DMS153 (cell line): ENCODE results near the gene CCDC83.
"Not testable (repeated sequence)": the region's sequence is repeated elsewhere in the genome, so short reads cannot be mapped to it uniquely, and the experiment has no call there.

ENCODE experiments used
- DNase-seq: peaks from one replicate; lab custom pipeline; 2025; lab: John Stamatoyannopoulos, UW

The CCDC83 gene

DNA sequence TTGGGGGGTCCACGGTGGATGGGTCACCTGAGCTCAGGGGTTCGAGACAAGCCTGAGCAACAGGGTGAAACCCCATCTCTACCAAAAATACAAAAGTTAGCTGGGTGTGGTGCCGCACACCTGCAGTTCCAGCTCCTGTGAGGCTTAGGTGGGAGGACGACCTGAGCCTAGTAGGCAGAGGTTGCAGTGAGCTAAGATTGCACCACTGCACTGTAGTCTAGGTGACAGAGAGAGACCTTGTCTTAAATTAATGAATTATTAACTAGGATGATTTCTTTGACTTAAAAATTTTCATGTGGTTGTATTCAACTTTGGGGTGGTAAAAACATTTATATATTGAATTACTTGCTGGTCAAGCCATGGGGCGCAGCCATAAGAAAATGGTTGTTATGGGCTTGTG lies 33.9 kb downstream of the CCDC83 start:
- no peak for DNase-seq

DNA sequence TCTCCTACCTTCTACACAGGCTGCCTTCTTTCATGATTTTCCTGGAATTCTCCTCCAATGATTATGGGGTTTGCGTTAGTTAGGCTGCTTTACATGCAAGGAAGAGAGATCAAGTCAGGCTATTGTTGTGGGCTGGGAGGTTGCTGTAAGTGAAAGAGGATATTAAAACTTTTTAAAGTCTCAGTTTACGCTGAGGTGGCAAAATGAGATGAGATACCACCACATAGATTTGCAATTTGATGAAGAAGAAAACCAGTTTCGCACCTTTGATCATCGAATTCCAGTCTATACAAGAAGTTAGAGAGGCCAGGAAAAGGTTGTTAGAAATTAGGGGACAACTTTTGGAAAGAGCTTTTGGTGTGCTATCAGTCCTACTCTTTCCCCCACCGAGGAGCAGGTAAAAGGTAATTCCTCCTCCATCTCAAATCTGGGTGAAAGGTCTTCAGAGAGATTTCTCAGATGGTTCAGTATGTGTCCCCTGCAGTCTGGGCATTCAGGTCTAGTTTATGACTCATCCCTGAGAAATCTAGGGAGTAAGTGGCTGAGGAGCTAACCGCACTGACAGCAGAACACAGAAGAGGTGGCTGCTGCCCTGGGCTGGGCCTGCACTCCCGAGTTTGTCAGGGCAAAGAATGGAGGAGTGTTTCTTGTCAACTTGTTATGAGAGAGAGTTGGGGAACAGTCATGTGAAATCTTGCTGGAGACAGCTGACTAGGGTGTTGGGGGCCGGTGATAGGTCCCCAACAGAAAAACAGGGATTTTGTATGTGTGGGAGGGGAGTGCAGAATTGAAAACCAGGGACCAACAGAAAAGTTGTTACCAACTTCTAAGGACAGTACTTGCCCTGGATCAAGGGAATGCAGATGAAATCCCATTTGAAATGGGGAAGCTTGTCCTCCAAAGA lies 34.7 kb downstream of the CCDC83 start:
- no peak for DNase-seq

DNA sequence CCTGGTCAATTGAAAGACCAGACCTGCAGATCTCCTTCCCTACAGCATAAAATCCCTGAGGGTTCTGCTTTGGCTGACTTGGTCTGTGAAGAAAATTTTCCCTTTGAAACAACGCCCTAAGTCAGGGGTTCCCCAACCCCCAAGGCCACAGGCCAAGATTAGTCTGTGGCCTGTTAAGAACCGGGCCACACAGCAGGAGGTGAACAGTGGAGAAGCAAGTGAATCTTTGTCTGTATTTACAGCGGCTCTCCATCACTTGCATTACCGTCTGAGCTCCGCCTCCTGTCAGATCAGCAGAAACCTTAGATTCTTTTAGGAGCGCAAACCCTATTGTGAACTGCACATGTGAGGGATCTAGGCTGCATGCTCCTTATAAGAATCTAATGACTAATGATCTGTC lies 38.2 kb downstream of the CCDC83 start:
- no peak for DNase-seq

DNA sequence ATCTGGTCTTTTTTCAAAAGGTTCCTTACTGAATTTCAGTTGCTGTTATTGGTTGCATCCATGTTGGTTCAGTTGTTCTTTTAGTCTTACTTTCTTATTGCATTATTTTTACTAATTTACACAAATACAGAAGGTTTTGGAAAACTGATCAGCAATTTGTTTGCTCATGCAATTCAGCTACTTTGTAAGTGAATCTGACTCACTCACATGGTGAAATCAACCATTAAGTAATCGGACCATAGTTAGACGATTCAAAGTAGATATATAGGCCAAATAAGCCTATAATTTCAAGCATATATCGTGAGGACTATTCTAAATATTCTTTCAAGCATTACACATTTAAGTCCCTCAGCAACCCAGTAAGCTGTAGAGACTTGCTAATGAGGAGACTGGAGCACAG lies 41.7 kb downstream of the CCDC83 start:
- no peak for DNase-seq

DNA sequence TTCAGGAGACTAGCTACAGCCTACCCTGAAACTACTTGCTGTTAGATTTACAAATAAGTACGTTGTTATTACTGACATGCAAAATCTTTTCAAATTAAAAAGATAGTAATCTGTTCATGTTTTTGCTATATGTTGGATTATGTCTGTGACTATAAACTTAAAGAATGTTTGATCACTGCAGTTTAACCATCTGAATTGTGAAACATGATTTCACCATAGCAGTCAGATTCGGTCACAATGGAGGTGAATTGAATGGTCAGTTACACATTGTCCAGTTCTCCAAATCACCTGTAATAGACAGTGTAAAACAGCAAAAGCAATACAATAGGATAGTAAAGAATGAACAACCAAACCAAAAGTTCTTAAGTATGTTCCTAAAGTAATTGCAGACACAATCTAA lies 43.3 kb downstream of the CCDC83 start:
- DNase-seq, result no peak

DNA sequence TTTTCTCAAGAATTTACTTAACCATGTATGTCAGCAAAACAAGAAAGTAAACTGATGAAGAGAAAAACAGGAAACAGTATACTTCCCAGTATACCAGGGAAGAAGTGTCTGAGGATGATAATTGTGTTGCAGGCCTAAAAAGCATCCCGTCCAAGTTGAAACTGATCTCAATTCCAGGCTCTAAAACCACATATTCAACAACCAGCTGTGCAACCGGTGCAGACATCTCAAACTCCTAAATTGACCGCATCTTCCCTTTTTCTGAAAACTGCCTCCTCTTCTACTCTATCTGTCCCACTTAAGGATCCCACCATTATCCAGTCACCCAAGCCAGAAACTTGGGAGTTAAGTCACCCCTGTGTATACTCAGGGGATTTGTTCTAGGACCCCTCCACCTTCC lies 47.2 kb downstream of the CCDC83 start:
- no peak for DNase-seq

DNA sequence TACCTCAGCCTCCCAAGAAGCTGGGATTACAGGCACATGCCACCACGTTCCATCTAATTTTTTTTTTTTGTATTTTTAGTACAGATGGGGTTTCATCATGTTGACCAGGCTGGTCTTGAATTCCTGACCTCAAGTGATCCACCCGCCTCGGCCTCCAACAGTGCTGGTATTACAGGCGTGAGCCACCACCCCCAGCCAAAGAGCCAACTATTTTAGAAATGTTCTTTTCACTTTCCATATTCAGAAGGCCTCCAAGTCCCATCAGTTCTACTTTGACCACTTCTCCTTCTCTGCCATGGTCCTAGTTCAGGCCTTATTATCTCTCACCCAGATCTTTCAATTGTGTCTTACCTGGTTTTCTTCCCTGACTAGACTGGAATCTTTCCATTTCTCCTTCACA lies 48.2 kb downstream of the CCDC83 start:
- no peak for DNase-seq

DNA sequence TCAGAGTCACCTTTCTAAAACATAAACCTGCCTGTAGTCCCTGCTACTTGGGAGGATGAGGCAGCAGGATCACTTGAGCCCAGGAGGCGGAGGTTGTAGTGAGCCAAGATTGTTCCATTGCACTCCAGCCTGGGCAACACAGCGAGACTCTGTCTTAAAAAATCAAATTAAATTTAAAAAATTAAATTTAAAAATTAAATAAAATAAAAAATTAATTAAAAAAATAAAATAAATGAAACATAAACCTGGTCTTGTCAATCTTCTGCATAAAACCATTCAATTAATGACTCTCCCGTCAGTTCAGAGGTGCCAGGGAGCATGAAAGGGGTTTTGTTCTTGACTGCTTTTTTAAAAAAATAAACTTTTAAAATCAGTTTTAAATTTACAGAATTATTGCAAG lies 48.6 kb downstream of the CCDC83 start:
- no peak for DNase-seq

DNA sequence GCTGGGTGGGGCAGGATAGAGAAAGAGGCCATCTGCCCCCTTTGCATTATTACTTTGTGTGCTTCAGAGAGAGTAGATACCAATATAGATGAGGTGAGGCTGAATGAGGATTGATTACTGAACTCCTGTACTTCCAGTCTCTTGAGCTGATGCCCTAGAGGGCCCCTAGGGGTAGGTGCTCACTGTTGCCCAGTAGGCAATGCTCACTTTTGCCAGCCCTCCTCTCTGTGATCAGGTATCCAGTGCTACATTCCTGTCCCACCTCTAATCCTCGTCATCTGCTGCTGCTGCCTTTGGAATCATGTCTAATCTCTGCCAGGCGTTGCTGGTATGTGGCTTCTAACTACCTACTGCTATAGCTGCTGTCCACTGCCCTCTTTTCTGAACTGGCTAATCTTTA lies 57.2 kb downstream of the CCDC83 start:
- DNase-seq, result no peak

DNA sequence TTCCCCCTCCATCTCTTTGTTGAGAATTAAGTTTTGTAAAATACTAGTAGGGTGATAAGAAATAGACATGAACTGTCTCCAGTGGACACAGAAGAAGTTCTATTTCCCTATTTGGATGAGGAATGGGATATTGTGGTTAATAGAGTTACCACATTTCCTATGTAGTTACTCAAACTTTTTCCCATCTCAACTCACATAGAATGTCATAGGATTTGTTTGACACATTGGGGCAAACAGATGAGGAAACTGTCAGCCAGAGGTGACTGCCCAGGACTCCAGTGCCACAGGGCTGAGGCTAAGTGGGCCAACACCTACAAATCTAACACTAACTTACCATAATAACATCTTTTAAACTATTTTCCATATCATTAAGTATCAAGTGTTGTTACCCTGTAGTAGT lies 58.3 kb downstream of the CCDC83 start:
- DNase-seq, result no peak

DNA sequence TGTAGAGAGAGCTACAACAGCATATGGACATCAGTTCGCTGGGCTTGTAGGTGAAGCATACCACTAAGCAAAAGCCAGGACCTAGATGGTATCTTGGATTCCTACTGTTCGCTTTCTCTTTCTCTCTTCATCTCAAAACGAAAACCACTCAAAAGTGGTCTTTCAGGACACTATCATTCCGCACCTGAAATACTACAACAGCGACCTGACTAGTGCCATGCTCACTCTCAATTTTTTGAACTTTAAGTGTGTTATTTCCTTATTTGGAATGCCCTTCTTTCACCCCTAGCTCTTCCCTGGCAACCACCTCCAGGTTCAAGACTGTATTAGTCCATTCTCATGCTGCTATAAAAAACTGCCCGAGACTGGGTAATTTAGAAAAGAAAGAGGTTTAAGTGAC lies 59.2 kb downstream of the CCDC83 start:
- DNase-seq, result no peak

DNA sequence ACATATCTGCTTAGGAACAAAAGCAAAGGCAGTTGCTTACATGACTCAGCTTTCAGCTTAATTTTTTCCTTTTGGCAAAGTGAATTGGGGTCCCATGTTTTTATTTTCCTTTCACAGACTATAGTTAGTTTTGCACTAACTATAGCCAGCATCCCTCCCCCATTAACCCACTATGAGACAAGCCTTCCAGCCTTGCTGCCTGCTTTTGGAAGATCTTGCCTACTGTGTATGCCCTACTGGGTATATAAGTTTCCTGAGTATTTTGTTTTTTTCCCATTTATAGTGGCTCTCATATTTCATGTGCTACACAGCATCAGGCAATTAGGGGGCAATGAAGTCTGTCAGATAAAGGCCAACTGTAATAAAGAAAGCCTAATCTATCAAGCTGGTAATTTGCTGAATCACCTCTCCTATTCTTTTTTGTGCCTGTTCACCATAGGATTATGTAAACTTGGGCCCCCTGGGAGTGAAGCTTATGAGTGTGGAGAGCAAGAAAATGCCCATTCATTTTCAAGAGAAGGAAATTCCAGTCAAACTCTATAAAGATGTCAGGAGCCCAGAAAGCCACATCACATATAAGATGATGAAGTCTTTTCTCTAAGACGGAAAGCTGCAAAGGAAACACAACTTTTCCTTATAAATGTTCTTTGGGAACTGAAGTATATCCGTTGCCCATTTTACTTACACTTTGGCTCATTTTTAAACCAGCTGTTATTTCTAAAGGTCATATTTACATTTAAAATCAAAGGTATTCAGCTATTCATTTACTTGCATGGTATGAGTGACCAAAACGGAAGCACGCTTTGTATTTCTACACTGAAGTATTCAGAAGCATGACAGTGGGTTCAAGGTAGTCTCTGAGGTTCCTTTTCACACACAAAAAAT lies 64.0 kb downstream of the CCDC83 start:
- no peak for DNase-seq

DNA sequence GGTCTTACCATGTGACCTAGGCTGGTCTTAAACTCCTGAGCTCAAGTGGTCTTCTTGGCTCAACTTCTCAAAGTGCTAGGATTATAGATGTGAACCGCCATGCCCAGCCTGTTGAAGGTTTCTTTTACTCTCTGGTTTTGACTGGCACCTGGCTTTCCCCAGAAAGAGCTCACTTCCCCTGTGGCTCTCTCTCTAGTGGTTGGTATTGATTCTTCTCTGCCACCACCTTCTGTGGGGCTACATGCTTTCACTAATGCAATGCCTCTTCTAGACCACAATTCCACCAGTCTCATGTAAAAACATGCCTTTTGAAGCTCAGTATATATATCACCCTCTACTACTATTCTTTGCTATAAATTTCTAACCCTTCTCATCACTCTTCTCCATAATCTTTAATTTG lies 67.2 kb downstream of the CCDC83 start:
- DNase-seq, result no peak

DNA sequence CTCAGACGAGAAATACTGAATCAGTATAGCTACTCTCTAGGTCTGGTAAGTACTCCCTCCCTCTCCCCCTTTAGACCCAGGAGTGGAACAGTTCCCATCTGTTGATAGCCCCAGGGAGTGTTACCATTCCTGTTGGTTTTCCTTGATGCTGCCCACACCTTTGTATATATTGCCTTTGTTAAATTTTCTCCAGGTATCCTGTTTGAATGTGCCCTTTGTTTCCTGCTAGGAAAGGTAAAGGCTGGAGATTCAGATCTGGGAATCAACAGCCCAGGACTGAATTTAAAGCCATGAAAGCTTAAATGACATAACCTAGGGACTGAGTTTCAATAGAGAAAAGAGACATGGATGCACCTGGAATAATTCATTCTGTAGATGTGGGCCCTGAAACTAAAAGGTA lies 68.3 kb downstream of the CCDC83 start:
- DNase-seq, result no peak

DNA sequence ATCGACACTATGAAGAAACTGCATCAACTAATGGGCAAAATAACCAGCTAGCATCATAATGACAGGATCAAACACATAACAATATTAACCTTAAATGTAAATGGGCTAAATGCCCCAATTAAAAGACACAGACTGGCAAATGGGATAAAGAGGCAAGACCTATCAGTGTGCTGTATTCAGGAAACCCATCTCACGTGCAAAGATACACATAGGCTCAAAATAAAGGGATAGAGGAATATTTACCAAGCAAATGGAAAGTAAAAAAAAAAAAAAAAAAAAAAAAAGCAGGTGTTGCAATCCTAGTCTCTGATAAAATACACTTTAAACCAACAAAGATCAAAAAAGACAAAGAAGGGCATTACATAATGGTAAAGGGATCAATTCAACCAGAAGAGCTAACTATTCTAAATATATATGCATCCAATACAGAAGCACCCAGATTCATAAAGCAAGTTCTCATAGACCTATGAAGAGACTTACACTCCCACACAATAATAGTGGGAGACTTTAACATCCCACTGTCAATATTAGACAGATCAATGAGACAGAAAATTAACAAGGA lies 71.6 kb downstream of the CCDC83 start:
- DNase-seq, result not testable (repeated sequence)

DNA sequence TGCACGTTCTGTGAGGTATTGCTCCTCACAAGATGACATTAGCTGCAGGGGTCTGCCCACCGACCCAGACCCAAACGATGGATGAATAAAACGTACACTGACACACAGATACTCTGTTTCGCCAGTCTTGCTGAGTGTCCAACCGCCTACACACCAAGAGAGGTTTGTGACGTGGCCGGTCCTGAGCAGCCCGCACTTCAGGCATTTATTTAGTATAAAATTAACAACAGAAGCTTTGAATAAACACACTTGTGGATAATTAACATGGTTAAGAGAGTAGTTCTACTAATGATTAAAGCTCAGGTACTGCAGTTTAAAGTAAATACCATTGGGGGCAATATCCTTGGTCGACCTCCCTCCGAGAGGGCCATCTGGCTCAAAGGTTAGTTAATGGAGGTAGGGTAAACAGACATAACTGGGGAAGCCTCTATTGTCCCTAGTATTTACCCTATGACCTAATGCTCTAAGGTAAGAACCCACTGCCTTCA lies 75.7 kb downstream of the CCDC83 start:
- DNase-seq, result peak; percentile 97

DNA sequence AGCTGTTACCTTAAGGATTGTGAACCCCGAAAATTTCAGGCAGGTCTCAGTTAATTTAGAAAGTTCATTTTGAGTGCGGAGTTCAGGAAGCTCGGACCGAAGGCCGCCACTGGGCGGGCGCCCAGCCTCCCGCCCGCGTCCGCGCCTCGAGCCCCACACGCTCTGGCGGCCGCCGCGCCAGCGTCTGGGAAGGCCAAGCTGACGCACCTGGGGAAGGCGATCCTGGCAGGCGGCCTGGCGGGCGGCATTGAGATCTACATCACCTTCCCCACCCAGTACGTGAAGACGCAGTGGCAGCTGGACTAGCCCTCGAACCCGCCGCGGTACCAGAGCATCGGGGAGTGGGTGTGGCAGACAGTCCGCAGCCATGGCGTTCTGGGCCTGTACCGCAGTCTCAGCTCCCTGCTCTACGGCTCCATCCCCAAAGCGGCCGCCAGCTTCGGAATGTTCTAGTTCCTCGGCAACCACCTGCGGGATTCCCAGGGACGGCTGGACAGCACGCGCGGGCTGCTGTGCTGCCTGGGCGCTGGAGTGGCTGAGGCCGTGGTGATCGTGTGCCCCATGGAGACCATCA lies 79.5 kb downstream of the CCDC83 start:
- no peak for DNase-seq

DNA sequence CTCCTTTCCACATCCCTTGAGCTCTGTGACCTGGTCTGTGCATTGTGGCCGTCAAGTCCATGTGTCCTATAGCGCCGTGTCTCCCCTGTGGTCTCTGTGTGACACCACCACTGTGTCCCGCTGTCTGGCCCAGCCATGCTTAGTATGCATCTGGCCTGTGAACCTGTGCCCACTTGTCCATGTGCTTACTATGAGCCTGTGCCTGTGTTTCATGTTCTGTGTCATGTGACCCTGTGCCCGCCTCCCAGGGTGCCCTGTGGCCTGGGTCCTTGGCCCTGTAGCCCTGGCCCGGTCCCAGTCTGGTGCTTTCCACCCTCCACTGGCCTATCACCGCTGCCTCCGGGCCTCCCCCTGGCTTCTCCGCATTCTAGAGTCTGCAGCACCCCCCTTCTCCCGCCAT lies 80.6 kb downstream of the CCDC83 start:
- no peak for DNase-seq

DNA sequence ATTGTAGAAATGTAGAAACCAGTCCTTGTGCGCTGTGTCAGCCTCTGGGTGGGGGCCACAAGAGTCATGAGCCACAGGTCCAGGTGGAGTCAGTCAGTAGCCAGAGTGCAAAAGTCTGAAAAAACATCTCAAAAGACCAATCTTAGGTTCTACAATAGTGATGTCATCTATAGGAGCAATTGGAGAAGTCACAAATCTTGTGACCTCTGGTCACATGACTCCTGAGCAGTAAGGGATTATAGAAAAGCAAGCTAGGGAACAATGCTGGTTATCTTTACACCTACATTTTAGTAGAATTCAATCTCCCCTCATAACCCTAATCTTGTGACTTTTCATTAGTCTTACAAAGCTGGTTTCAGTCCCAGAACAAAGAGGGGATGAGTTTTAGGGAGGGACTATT lies 82.7 kb downstream of the CCDC83 start:
- DNase-seq, result no peak

DNA sequence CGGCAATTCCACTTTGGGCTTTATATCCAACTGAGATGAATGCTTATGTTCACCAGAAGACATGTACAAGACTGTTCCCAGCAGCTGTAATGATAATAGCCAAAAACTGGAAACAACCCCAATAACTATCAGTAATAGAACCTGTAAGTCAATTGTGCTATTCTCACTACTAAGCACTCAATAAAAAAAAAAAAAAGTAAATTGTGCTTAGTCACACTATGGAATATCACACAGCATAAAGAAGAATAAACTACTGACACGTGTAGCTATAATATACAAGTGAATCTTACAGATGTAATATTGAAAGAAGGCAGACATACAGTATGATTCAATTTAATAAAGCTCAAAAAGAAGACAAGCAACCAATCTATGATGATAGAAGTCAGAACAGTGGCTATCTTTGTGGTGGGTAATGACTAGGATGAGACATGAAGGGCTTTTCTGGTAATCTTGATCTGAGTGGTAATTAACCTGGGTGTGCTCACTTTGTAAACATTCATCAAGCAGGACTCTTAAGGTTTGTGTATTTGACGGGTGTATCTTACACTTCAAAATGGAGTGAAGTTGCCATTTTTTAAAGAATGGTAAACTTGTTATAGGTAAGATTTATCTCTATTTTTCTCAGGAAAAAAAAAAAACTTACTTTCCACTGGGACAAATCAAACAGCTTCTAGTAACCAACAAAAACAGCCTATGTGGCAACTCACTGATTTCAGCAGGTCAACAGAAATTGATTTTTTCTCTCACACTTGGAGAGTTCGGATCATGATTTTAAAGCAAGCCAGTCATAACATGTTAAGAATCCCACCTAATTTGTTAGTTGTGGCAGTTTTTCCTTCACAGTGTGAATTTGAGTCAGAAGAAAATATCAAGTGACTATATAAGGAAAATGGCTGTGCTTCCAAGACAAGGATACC lies 84.2 kb downstream of the CCDC83 start:
- peak; percentile 24 for DNase-seq

DNA sequence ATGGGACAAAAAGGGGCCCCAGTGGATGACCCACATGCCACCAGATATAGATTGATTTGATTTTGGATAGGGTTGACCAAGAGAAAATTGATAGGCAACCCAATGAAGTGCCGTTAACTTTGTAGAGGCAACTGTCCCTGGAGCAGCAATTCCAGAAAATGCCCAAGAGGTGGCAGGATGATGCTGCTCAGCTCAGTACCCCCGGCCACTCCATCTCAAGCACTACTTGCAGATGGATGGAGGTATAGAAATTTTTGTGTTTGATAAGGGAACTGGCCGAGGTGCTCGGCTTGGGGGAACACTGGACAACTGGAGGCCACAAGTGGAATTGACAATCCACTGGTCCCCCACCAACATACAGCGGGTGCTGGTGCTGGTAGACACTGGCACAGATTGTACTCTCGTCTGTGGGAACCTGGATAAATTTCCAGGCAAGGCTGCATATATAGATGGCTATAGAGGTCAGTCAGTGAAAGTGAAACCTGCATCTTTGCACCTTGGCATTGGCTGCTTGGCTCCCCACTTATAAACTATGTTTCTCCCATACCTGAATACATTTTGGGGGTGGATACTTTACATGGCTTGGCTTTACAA lies 86.3 kb downstream of the CCDC83 start:
- no peak for DNase-seq
